ENCODE measurements around the gene RPS17.

The RPS17 gene

DNA sequence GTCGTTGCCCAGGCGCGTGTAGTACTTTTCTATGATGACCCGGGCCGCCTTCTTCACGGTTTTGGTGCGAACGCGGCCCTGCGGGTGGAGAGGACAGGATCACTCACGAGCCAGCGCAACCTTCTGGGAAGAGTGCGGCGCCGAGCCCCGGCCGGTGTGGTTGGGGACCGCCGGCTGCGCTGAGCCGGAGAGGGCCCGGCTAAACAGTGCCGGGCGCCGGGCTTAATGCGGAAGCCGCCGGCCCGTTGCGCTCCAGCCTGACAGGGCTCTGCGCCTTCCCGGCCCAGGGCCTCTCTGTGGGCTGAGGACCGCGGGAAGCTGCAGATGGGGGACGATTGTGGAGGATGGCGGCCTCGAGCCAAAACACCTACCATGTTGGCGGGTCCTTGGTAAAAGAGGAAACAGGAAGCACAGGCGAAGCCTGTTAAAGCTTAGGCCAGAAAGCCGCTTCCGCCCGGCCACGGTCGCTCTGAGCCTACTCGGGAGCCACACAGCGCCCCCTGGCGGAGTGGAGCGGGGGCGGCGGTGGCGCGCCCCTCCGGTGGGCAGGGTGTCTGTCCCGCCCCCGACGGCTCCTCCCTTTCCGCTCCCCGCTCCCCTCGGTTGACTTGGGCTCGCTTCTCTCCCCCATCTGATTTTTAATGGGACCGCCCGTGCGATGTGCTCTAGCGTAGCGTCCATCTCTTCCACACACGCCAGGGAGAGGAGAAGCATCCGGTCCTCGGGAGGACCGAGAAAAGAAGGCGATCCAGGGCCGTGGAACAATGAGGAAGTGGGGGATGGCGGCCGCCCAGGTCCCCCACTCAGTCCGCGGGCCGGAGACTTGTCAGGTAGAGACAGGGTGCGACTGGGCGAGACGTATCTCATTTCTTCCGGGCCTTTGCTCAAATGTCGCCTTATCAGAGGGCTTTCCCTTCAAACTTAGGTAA lies at the start of gene RPS17:
RPS17 (minus strand) TSS at position 403 of the 929 bp plus-strand sequence; CDS start at position 374, 29 bp downstream.
- DNase-seq (ENCODE audit: low spot score), result peak; percentile 99

- DNase-seq (ENCODE audit: low spot score), result no peak
These were observed 47.5 kb upstream of the RPS17 start for GRCh38 chr15:82587805-82588204.

DNA sequence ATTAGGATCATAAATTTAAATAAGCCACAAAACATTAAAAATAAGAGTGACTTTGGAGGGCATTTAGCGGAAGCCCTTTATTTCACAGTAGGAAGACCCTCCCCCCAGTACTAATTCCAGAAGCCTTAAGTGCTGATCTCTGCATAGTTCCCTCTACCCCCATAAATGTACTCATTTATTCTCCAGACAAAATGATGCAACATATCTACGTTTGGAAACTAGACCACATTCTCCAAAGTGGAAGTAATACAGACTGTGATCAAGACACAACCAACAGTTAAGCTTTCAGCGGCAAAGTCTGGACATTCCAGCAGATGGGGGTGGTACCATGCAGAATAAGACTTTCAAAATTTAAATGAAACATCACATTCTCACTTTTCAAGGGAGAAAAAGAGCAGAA lies 44.8 kb upstream of the RPS17 start:
- no peak for DNase-seq (ENCODE audit: low spot score)

GRCh38 chr15:82580713-82581112 lies 40.5 kb upstream of the RPS17 start:
- DNase-seq (ENCODE audit: low spot score), result no peak

- no peak for DNase-seq (ENCODE audit: low spot score)
These were observed 35.1 kb upstream of the RPS17 start for GRCh38 chr15:82575335-82575734.

- no peak for DNase-seq (ENCODE audit: low spot score)
These were observed 32.7 kb upstream of the RPS17 start for GRCh38 chr15:82572986-82573385.

DNA sequence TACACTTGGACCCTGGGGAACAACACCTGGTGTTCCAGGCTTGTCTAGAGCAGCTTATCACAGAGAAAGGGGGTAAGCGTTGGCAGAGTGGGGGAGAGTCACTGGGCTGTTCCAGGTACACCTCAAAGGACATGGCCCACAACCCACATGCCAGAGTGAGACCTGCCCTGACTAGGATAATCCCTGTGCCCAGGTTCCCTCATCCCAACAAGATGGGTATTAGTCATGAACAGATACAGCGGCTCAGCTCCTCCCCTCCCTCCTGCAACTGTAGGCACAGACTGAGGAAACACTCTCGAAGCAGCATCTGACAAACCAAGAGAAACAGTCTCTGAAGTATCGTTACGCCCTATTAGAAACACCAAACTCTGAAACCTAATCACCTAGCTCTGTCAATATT lies 32.1 kb upstream of the RPS17 start:
- DNase-seq (ENCODE audit: low spot score), result no peak

GRCh38 chr15:82571722-82572222 lies 31.5 kb upstream of the RPS17 start:
- DNase-seq (ENCODE audit: low spot score), result peak; percentile 63

DNA sequence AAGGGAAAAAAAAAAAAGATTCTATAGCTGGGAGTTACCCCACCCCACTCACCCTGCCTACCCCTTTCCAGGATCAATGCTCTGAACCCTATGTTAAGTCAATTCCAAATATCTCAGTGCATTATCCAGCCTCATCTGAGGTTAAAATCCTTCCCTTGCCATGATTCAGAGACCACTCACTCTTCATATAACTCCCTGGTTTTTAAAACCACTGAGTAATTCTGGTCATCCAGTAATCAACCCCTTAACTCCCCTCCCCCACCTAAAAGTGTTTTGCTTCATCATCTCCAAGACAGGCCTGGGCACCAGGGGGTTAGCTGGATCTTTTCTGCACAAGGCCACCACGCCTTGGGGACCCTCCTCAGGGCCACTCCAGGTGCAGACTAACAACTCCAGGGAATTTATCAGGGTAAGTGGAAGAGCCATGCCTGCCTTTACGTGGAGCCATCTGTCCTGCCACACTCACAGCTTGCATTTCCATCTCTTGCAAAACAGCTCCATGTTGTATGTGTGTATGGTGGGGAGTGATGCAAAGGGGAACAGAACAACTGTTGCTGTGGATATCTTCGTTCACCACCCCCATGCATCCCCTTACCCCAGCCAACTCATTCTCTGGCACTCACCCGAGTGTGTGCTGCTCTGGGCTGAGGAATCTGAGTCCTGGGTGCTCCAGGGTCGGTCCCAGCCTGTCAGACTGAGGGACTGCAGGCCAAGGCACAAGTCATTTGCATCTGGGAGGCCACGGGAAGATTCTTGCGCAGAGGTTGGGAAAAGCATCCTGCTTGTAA lies 30.7 kb upstream of the RPS17 start:
- no peak for DNase-seq (ENCODE audit: low spot score)

GRCh38 chr15:82569834-82570233 lies 29.6 kb upstream of the RPS17 start:
- no peak for DNase-seq (ENCODE audit: low spot score)

- no peak for DNase-seq (ENCODE audit: low spot score)
These were observed 28.7 kb upstream of the RPS17 start for GRCh38 chr15:82568986-82569385.

DNA sequence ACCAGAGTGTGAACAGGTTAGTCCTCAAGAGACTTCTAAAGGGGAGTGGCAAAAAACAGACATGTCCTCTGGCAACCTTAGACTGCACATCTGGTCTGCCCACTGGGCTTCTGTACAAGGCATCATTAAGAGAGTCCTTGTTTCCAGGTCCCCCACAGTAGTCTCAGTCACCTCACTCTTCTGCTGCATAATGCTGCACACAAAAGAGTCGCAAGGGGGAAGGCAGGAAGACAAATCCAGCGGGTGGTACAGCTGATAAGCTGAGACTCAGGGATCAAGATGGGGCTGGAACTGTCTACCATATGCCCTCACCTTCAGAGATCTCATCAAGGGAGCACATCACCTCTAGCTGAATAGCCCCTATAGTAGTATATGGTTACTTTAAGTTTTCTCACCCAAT lies 27.4 kb upstream of the RPS17 start:
- DNase-seq (ENCODE audit: low spot score), result no peak

DNA sequence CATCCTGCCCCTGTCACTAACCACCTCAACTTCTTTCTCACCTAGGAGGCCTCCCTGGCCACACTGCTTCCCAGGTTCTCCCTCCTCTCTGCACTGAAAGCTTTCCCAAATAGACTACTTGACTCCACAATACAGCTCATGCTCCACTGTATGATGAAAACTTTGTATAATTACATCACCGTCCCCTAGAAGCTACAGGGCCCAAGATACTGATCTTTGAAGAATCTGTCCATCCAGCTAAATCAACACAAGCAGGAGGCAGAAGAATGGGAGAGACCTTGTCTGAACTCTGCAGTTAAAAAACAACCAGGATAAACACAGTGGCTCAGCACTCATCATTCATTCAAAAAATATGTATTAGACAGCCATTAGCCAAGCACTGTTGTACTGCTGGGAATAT lies 26.4 kb upstream of the RPS17 start:
- no peak for DNase-seq (ENCODE audit: low spot score)

DNA sequence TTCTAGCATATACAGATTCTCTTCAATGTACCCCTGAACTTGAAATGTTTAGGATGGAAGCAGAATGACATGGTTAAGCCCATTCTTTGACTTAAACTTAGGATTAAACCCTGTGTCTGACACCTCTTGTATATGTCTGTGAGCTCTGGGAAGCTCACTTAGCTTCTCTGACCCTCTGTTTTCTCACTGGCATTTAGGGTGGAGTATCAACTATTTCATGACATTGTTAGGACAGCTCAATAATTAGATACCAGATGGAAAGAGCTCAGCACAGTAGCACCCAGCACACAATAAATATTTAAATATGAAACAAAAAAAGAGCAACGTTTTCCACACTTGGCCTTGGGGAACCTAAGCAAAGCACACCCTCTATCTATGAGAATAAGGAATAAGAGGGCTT lies 18.2 kb upstream of the RPS17 start:
- DNase-seq (ENCODE audit: low spot score), result no peak

DNA sequence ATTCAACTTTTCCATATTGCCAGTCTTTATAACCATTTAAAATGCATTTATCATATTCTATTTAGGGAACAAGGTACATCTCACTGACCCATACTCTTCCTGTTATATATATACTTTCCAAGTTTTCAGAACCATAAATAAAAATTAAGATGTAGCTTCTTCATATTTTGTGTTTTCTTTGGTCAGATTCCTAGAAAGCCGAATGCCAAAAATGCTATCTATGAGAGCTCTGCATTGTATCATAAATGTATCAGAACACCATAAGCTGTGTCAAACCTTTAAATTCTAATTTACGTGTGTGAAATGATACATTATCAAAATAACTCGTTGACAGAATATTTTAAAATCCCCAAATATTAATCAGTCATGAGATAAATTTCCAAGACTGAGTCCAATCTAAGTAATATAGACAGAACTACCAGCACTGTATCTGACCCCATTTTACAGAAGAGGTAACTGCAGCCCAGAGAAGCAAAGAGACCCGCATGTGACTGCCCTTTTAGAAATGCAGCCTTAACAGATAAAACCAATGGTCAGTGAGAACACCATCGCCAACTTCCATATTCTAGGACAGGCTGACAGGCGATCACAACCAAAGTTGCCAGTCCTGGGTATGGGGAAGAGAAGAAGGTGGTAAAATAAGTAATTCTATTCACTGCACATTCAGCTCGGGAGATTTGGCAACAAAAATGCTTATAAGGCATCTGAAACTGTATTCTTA lies 16.2 kb upstream of the RPS17 start:
- DNase-seq (ENCODE audit: low spot score), result no peak

GRCh38 chr15:82554849-82555248 lies 14.6 kb upstream of the RPS17 start:
- DNase-seq (ENCODE audit: low spot score), result no peak

DNA sequence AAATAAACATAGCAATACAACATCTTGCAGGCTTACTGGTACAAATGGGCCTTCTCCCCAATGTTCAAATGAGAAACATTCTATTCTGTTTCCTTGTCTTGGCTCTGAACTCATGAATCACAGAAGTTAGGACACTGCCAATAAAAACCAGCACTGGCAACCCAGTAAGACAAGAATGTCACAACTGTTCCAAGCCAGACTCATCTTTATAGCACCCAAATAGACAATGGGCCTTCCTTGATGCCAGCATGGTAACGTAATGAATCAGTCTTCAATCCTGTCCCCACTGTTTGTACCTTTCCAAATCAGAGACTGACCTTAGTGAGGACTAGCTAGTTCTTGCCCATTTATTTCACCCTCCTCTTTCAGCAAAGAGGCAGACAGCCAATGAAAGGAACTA lies 14.1 kb upstream of the RPS17 start:
- DNase-seq (ENCODE audit: low spot score), result no peak

DNA sequence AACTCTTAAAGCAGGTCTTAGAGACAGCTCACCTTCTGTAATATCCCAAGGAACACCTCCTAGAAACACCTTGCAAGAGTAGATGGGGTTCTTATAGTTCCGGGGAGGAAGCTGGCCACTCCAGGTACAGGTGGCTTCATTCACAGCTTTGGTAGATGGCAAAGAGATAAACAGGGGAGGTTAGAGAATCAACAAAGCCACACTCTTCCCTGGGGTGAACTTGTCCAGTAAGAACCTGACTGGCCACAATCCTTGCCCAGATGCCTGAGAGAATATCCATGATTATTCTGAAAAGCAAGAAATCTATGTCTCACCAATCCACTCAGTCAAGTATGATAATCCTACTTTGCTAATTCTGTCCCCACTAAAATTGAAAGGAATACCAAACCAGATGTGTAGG lies 13.6 kb upstream of the RPS17 start:
- DNase-seq (ENCODE audit: low spot score), result no peak

GRCh38 chr15:82552861-82553260 lies 12.6 kb upstream of the RPS17 start:
- DNase-seq (ENCODE audit: low spot score), result no peak

GRCh38 chr15:82551646-82552247 lies 11.5 kb upstream of the RPS17 start:
- DNase-seq (ENCODE audit: low spot score), result no peak

- DNase-seq (ENCODE audit: low spot score), result no peak
These were observed 9.0 kb upstream of the RPS17 start for GRCh38 chr15:82549199-82549665.

DNA sequence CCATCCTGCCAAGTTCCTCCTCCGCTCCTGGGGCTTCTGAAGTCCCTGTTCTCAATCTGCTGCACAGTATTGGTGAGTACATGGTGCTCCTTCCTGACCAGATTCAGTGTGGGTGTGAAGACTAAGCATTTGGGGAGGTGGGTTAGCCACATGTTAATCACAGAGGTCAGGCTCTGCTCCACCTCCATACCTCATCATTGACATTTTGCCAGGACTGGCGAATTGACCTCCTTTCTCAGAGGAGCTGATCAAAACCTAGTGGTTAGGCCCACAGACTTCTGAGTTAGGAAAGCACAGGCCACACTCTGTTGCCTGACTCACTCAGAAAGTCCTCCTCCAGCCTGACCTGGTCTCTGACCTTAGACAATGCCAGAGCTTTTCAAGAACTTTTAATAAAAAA lies 8.4 kb upstream of the RPS17 start:
- DNase-seq (ENCODE audit: low spot score), result no peak

All from iPS-NIHi11 (cell line).